ENCODE measurements around the gene AQP6. TPM values are rescaled to one million over a fixed set of nuclear protein-coding genes. Genes with fewer than 3 reads are reported as not detected.

AQP6 gene
- polyA plus RNA-seq, 1 of the 3 experiments (the other 2 are of a cell fraction), result 0.10 TPM

DNA sequence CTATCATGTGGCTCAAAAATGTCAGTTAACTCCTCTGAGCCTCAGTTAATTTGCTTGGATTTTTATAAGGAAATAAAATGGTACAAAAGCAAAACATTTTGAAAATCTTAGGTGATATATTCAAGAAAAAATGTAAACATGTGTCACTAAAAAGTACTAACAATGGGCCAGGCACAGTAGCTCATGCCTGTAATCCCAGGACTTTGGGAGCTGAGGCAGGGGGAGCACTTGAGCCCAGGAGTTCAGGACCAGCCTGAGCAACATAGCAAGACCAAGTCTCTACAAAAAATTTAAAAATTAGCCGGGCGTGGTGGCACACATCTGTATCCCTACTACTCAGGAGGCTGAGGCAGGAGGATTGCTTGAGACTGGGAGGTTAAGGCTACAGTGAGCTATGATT lies 25.7 kb downstream of the AQP6 start:
- H3K36me3 ChIP-seq (replicated peaks in 1 of 2; ENCODE audit: control insufficient read depth in 1 of 2, insufficient read depth in 2 of 2, low read length in 1 of 2), result peaks cover 33 to 50% of the 10 kb centered on the region in 2 experiments
- no peaks in the 10 kb centered on the region for H3K9me2 ChIP-seq
- no peak overlapping the region for H3K4me2 ChIP-seq
- no peak overlapping the region for H3K27ac ChIP-seq (ENCODE audit: low read depth in 2 of 2, low read length in 1 of 2)
- H3K79me2 ChIP-seq (ENCODE audit: insufficient read depth), result peaks cover 18% of the 10 kb centered on the region; the same call in 1 of the 2 replicates
- DNase-seq, result no peak
- H3K9ac ChIP-seq, result no peak overlapping the region
- H3F3A ChIP-seq (replicated peaks; ENCODE audit: insufficient read depth), result peaks cover 14% of the 10 kb centered on the region
- H3K4me3 ChIP-seq (ENCODE audit: low read depth in 2 of 2, low read length in 1 of 2), result no peak overlapping the region
- TF ChIP-seq FOXJ3 (CRISPR knock-in tag; IDR thresholded peaks at IDR 0.05), result no peak
- no peak for TF ChIP-seq RXRA (IDR thresholded peaks at IDR 0.05; ENCODE audit: borderline replicate concordance, low read depth)
- TF ChIP-seq RCOR1 (IDR thresholded peaks at IDR 0.05; ENCODE audit: low read length), result no peak
- TF ChIP-seq, protein P1, sequence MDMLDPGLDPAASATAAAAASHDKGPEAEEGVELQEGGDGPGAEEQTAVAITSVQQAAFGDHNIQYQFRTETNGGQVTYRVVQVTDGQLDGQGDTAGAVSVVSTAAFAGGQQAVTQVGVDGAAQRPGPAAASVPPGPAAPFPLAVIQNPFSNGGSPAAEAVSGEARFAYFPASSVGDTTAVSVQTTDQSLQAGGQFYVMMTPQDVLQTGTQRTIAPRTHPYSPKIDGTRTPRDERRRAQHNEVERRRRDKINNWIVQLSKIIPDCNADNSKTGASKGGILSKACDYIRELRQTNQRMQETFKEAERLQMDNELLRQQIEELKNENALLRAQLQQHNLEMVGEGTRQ (IDR thresholded peaks at IDR 0.05; ENCODE audit: borderline replicate concordance, low read depth, low read length), result no peak
- no peak for TF ChIP-seq JUND (IDR thresholded peaks at IDR 0.05)
- TF ChIP-seq, protein P2, sequence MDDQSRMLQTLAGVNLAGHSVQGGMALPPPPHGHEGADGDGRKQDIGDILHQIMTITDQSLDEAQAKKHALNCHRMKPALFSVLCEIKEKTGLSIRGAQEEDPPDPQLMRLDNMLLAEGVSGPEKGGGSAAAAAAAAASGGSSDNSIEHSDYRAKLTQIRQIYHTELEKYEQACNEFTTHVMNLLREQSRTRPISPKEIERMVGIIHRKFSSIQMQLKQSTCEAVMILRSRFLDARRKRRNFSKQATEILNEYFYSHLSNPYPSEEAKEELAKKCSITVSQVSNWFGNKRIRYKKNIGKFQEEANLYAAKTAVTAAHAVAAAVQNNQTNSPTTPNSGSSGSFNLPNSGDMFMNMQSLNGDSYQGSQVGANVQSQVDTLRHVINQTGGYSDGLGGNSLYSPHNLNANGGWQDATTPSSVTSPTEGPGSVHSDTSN (IDR thresholded peaks at IDR 0.05), result no peak
- TF ChIP-seq TEAD4 (IDR thresholded peaks at IDR 0.05; ENCODE audit: borderline replicate concordance, insufficient read depth), result no peak
- no peak for TF ChIP-seq EP300 (IDR thresholded peaks at IDR 0.05; ENCODE audit: borderline replicate concordance in 1 of 2, low read depth in 1 of 2, low read length in 1 of 2)
- TF ChIP-seq REST (IDR thresholded peaks at IDR 0.05; ENCODE audit: low read depth, low read length), result no peak
- TF ChIP-seq RFX5 (IDR thresholded peaks at IDR 0.05; ENCODE audit: low read length), result no peak
- H3K27me3 ChIP-seq (ENCODE audit: insufficient read depth), result no peaks in the 10 kb centered on the region
- H2AFZ ChIP-seq (ENCODE audit: low read depth), result no peak overlapping the region
- WGBS (ENCODE audit: low lambda C conversion rate), result 94% methylated on average over 2 of the region's 2 CpGs
- H3K9me3 ChIP-seq, result no peaks in the 10 kb centered on the region
- no peaks in the 10 kb centered on the region; a peak in 2 of 4 replicates for H3K4me1 ChIP-seq (ENCODE audit: control insufficient read depth in 1 of 2, insufficient read depth in 2 of 2, low read depth in 1 of 2, low read length in 1 of 2)
- H4K20me1 ChIP-seq (ENCODE audit: insufficient read depth), result no peaks in the 10 kb centered on the region
- POLR2A ChIA-PET, result no interaction called here
- CTCF ChIA-PET, result interaction anchor here (0.9 to 1.6 kb wide), 4 partner anchors 18 to 58 kb away, joined by 3 to 7 read pairs (median 4); no protein-coding TSS in a partner anchor

GRCh38 chr12:50003595-50003994 lies 30.8 kb downstream of the AQP6 start:
- H3K4me1 ChIP-seq (ENCODE audit: control insufficient read depth in 1 of 2, insufficient read depth in 2 of 2, low read depth in 1 of 2, low read length in 1 of 2), result peaks cover 6 to 41% of the 10 kb centered on the region in 2 experiments; a peak in 2 of 4 replicates
- H3K9me3 ChIP-seq, result no peaks in the 10 kb centered on the region
- peaks cover 36 to 41% of the 10 kb centered on the region in 2 experiments for H3K36me3 ChIP-seq (replicated peaks in 1 of 2; ENCODE audit: control insufficient read depth in 1 of 2, insufficient read depth in 2 of 2, low read length in 1 of 2)
- no peak overlapping the region for H3K9ac ChIP-seq
- 100% methylated on average over 2 of the region's 2 CpGs for WGBS (ENCODE audit: low lambda C conversion rate)
- H2AFZ ChIP-seq (ENCODE audit: low read depth), result no peak overlapping the region
- H3K4me3 ChIP-seq (ENCODE audit: low read depth in 2 of 2, low read length in 1 of 2), result no peak overlapping the region
- peaks cover 8% of the 10 kb centered on the region; the same call in 1 of the 2 replicates for H4K20me1 ChIP-seq (ENCODE audit: insufficient read depth)
- ChIA-PET POLR2A (interaction anchor here (1.3 to 2.4 kb wide), 2 partner anchors 15 to 20 kb away, joined by 3 to 8 read pairs; no protein-coding TSS in a partner anchor), CTCF (interaction anchor here (0.9 to 7.4 kb wide), 8 partner anchors 10 to 172 kb away, joined by 3 to 44 read pairs (median 8); partner anchors contain the start of gene AQP6)
- no peak for DNase-seq
- no peaks in the 10 kb centered on the region for H3K27me3 ChIP-seq (ENCODE audit: insufficient read depth)
- peaks cover 10% of the 10 kb centered on the region for H3F3A ChIP-seq (replicated peaks; ENCODE audit: insufficient read depth)
- peak overlapping the region; percentile 21 to 39; a peak in 2 of 4 replicates for H3K27ac ChIP-seq (ENCODE audit: low read depth in 2 of 2, low read length in 1 of 2)
- H3K4me2 ChIP-seq, result no peak overlapping the region
- no peaks in the 10 kb centered on the region for H3K9me2 ChIP-seq
- H3K79me2 ChIP-seq (ENCODE audit: insufficient read depth), result peaks cover 64% of the 10 kb centered on the region
- TF ChIP-seq JUND (IDR thresholded peaks at IDR 0.05) (no peak), CTCF (IDR thresholded peaks at IDR 0.05) (no peak), POLR2AphosphoS5 (IDR thresholded peaks at IDR 0.05; ENCODE audit: low read depth, low read length) (no peak), SIN3A (IDR thresholded peaks at IDR 0.05; ENCODE audit: borderline replicate concordance, low read depth, low read length) (no peak), RCOR1 (IDR thresholded peaks at IDR 0.05; ENCODE audit: low read length) (no peak), TAF1 (IDR thresholded peaks at IDR 0.05; ENCODE audit: borderline replicate concordance, low read depth, low read length) (no peak), MEF2A (IDR thresholded peaks at IDR 0.05; ENCODE audit: borderline replicate concordance, low read depth) (no peak)
- TF ChIP-seq, protein P3, sequence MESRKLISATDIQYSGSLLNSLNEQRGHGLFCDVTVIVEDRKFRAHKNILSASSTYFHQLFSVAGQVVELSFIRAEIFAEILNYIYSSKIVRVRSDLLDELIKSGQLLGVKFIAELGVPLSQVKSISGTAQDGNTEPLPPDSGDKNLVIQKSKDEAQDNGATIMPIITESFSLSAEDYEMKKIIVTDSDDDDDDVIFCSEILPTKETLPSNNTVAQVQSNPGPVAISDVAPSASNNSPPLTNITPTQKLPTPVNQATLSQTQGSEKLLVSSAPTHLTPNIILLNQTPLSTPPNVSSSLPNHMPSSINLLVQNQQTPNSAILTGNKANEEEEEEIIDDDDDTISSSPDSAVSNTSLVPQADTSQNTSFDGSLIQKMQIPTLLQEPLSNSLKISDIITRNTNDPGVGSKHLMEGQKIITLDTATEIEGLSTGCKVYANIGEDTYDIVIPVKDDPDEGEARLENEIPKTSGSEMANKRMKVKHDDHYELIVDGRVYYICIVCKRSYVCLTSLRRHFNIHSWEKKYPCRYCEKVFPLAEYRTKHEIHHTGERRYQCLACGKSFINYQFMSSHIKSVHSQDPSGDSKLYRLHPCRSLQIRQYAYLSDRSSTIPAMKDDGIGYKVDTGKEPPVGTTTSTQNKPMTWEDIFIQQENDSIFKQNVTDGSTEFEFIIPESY (IDR thresholded peaks at IDR 0.05; ENCODE audit: borderline replicate concordance, low read depth), result no peak
- TF ChIP-seq, protein P4, sequence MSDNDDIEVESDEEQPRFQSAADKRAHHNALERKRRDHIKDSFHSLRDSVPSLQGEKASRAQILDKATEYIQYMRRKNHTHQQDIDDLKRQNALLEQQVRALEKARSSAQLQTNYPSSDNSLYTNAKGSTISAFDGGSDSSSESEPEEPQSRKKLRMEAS (IDR thresholded peaks at IDR 0.05; ENCODE audit: low read depth), result no peak

All from SK-N-SH (cell line).